K562 (cell line): ENCODE measurements around the gene DPH1. TPM values are rescaled to one million over a fixed set of nuclear protein-coding genes. Genes with fewer than 3 reads are reported as not detected.

ENCODE experiments used
- BMI1 ChIP-seq: fragments of 150-350 bp; IDR thresholded peaks from 2 replicates; pipeline ENCODE4 v1.6.1; 2014; ENCODE audit warnings: low read length
- BRD4 ChIP-seq: fragments of 200-600 bp; sonication (generic); IDR thresholded peaks from 2 replicates; pipeline ENCODE4 v1.6.1; 2017; ENCODE audit warnings: inconsistent platforms
- CTBP1 ChIP-seq: fragments of 450-650 bp; IDR thresholded peaks from 2 replicates; pipeline ENCODE4 v1.6.1; 2016; ENCODE audit warnings: borderline replicate concordance
- DIDO1 ChIP-seq: fragments of 450-650 bp; IDR thresholded peaks from 2 replicates; pipeline ENCODE4 v1.6.1; 2016; ENCODE audit warnings: low read depth, missing biosample characterization, missing genetic modification characterization
- ETS2 ChIP-seq: IDR thresholded peaks from 2 replicates; pipeline ENCODE4 v1.6.1; 2016; ENCODE audit warnings: borderline replicate concordance, missing genetic modification characterization, mild to moderate bottlenecking, moderate library complexity, missing compliant biosample characterization; ENCODE audit not compliant: poor library complexity, severe bottlenecking
- FOXA1 ChIP-seq: fragments of 450-650 bp; IDR thresholded peaks from 2 replicates; pipeline ENCODE4 v1.6.1; 2016; ENCODE audit warnings: mild to moderate bottlenecking, borderline replicate concordance
- FOXO4 ChIP-seq: fragments of 450-650 bp; formaldehyde crosslinking; IDR thresholded peaks from 2 replicates; pipeline ENCODE4 v1.4.0; 2020; ENCODE audit warnings: mild to moderate bottlenecking, moderate library complexity
- HDAC6 ChIP-seq: IDR thresholded peaks from 2 replicates; pipeline ENCODE4 v1.6.1; 2012; ENCODE audit warnings: low read depth, mild to moderate bottlenecking, control low read depth, inconsistent platforms, low read length, moderate library complexity
- MTA1 ChIP-seq: fragments of 450-650 bp; IDR thresholded peaks from 2 replicates; pipeline ENCODE4 v1.6.1; 2017; ENCODE audit warnings: borderline replicate concordance
- PHF21A ChIP-seq: fragments of 450-650 bp; IDR thresholded peaks from 2 replicates; pipeline ENCODE4 v1.6.1; 2017; ENCODE audit warnings: low read depth, borderline replicate concordance
- PHTF2 ChIP-seq: fragments of 250-450 bp; sonication (Bioruptor Pico); IDR thresholded peaks from 2 replicates; pipeline ENCODE4 v1.5.0; 2021; ENCODE audit warnings: mild to moderate bottlenecking
- POLR2A ChIP-seq: fragments of 450-650 bp; conservative IDR thresholded peaks from 2 replicates; pipeline ENCODE4 v1.6.1; 2016
- POLR3A ChIP-seq: IDR thresholded peaks from 2 replicates; pipeline ENCODE4 v1.6.1; 2011; ENCODE audit warnings: borderline replicate concordance, mild to moderate bottlenecking, moderate library complexity; ENCODE audit not compliant: insufficient read length, insufficient read depth; ENCODE audit errors: extremely low read depth
- RB1 ChIP-seq: fragments of 450-650 bp; IDR thresholded peaks from 2 replicates; pipeline ENCODE4 v1.6.1; 2017; ENCODE audit warnings: low read depth, mild to moderate bottlenecking
- RBBP5 ChIP-seq: fragments of 200-600 bp; sonication (generic); IDR thresholded peaks from 2 replicates; pipeline ENCODE4 v1.6.1; 2012; ENCODE audit warnings: borderline replicate concordance, mild to moderate bottlenecking, low read length, control low read depth, inconsistent platforms; ENCODE audit not compliant: insufficient read depth, poor library complexity, severe bottlenecking
- TCF15 ChIP-seq: fragments of 250-450 bp; sonication (Bioruptor Pico); IDR thresholded peaks from 2 replicates; pipeline ENCODE4 v1.8.0; 2022; ENCODE audit warnings: moderate library complexity, mild to moderate bottlenecking, inconsistent platforms
- ZBTB1 ChIP-seq: sonication (generic); formaldehyde crosslinking; IDR thresholded peaks from 2 replicates; pipeline ENCODE4 v1.8.1; 2023; ENCODE audit warnings: missing genetic modification reagents, low read depth, mild to moderate bottlenecking, borderline replicate concordance
- ZKSCAN3 ChIP-seq: fragments of 250-450 bp; sonication (Bioruptor Pico); IDR thresholded peaks from 2 replicates; pipeline ENCODE4 v1.4.0; 2020
- ZNF133 ChIP-seq: fragments of 250-450 bp; sonication (Bioruptor Pico); IDR thresholded peaks from 2 replicates; pipeline ENCODE4 v1.4.0; 2020; ENCODE audit warnings: mild to moderate bottlenecking
- ZNF239 ChIP-seq: fragments of 250-450 bp; sonication (Bioruptor Pico); IDR thresholded peaks from 2 replicates; pipeline ENCODE4 v1.4.0; 2020; ENCODE audit warnings: mild to moderate bottlenecking
- ZNF280A ChIP-seq: fragments of 450-650 bp; IDR thresholded peaks from 2 replicates; pipeline ENCODE4 v1.6.1; 2018; ENCODE audit warnings: mild to moderate bottlenecking, low read depth; ENCODE audit not compliant: partially characterized antibody
- ZNF507 ChIP-seq: conservative IDR thresholded peaks from 2 replicates; pipeline ENCODE4 v1.6.1; 2017; ENCODE audit warnings: missing genetic modification characterization, missing compliant biosample characterization
- ZNF695 ChIP-seq: fragments of 450-650 bp; formaldehyde crosslinking; IDR thresholded peaks from 2 replicates; pipeline ENCODE4 v1.4.0; 2020; ENCODE audit warnings: mild to moderate bottlenecking, moderate library complexity
- ZNF764 ChIP-seq: fragments of 250-450 bp; sonication (Bioruptor Pico); IDR thresholded peaks from 2 replicates; pipeline ENCODE4 v1.4.0; 2020; ENCODE audit warnings: low read depth, mild to moderate bottlenecking, moderate library complexity
- polyA plus RNA-seq, 8 experiments: library from polyadenylated mRNA; depleted of rRNA in 4 of 8; stranded (reverse) in 5 of 8; unstranded in 3 of 8; fragments of >200 nt; fragmentation: Nextera tagmentation in 2 of 8; fragmentation: Illumina TruSeq in 1 of 8; extraction: Ambion mirVana in 2 of 8; extraction: Trizol in 1 of 8; gene quantifications; 2 replicates each; pipeline versions ENCODE4 v1.2.1 to v1.2.3, GENCODE V29; 2011 to 2014; ENCODE audit warnings: inconsistent platforms in 1 of 8, missing spikeins in 1 of 8
- total RNA-seq, 7 experiments: library from RNA; depleted of rRNA in 6 of 7; stranded (reverse); fragments of >200 nt in 6 of 7; fragmentation: Illumina TruSeq in 2 of 7; extraction: Trizol in 2 of 7; gene quantifications; 2 replicates each; pipeline versions ENCODE4 v1.2.1 to v1.2.3, GENCODE V29; 2011 to 2021; ENCODE audit warnings: low replicate concordance in 1 of 7

The DPH1 gene
- total and polyA plus RNA-seq, 9 of the 15 experiments (the other 6 are each of a cell fraction or from before 2014, with no cell fraction given) = 0.42 to 40.6 (median 20.2) TPM

GRCh38 chr17:2029911-2030778 is at the start of gene DPH1 (continued):
- TF ChIP-seq PHTF2 (no peak), ETS2 (tag) (no peak), ZNF695 (CRISPR knock-in tag) (no peak), RB1 (peak; percentile 48; the same call in 1 of the 2 replicates), TCF15 (no peak), HDAC6 (no peak), FOXA1 (no peak), PHF21A (no peak), ZBTB1 (no peak), ZNF507 (tag) (no peak), POLR3A (no peak), ZNF764 (CRISPR knock-in tag) (no peak), FOXO4 (CRISPR knock-in tag) (no peak), ZKSCAN3 (CRISPR knock-in tag) (no peak), CTBP1 (peak; percentile 53; the same call in 1 of the 2 replicates), ZNF239 (CRISPR knock-in tag) (no peak), BRD4 (no peak), DIDO1 (peak; percentile 35; the same call in 1 of the 2 replicates), RBBP5 (peak; percentile 74), POLR2A (peak; percentile 75), MTA1 (no peak), ZNF133 (CRISPR knock-in tag) (no peak), ZNF280A (no peak), BMI1 (no peak)
